ENCODE measurements around the gene KCNH1. TPM values are rescaled to one million over a fixed set of nuclear protein-coding genes. Genes with fewer than 3 reads are reported as not detected.

Gene KCNH1
- total RNA-seq, 1 experiment from 2014 or later = not detected

DNA sequence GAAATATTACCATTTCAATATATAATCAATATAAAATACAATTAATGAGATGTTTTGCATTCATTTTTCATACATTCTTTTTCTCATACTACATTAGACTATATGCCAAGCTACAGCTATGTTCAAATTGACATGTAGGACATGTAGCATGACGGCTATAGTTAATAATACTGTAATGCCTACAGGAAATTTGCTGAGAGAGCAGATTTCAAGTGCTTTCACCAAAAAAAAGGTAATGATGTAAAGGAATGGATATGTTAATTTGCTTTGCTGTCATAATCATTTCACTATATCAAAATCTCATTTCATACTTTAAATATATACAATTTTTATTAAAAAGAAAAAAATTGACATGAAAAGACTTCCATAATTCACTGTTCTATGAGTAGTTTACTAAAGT lies 215.1 kb downstream of the KCNH1 start:
- Mint-ChIP-seq H3K4me3 (ENCODE audit: unreplicated experiment) (no peak overlapping the region), H3K36me3 (ENCODE audit: insufficient read depth, unreplicated experiment) (no peaks in the 10 kb centered on the region), H3K4me1 (ENCODE audit: low read depth, unreplicated experiment) (no peaks in the 10 kb centered on the region), H3K27me3 (ENCODE audit: insufficient read depth, unreplicated experiment) (peaks cover 14% of the 10 kb centered on the region), H3K27ac (ENCODE audit: unreplicated experiment) (no peak overlapping the region), H3K9me3 (ENCODE audit: unreplicated experiment) (no peaks in the 10 kb centered on the region)
- ChIA-PET POLR2A (no interaction called here), CTCF (no interaction called here)
- TF ChIP-seq, protein P1, sequence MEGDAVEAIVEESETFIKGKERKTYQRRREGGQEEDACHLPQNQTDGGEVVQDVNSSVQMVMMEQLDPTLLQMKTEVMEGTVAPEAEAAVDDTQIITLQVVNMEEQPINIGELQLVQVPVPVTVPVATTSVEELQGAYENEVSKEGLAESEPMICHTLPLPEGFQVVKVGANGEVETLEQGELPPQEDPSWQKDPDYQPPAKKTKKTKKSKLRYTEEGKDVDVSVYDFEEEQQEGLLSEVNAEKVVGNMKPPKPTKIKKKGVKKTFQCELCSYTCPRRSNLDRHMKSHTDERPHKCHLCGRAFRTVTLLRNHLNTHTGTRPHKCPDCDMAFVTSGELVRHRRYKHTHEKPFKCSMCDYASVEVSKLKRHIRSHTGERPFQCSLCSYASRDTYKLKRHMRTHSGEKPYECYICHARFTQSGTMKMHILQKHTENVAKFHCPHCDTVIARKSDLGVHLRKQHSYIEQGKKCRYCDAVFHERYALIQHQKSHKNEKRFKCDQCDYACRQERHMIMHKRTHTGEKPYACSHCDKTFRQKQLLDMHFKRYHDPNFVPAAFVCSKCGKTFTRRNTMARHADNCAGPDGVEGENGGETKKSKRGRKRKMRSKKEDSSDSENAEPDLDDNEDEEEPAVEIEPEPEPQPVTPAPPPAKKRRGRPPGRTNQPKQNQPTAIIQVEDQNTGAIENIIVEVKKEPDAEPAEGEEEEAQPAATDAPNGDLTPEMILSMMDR (IDR thresholded peaks at IDR 0.05; ENCODE audit: insufficient read depth in 1 of 2, low read depth in 1 of 2, low read length in 1 of 2, severe bottlenecking in 1 of 2, unreplicated experiment in 1 of 2) = no peak
- Histone ChIP-seq H3K9me3 (no peaks in the 10 kb centered on the region), H3K36me3 (ENCODE audit: control insufficient read depth, insufficient read depth, low read length) (no peaks in the 10 kb centered on the region), H3K27me3 (replicated peaks; ENCODE audit: control insufficient read depth, insufficient read depth, low read length) (no peaks in the 10 kb centered on the region; the same call in 1 of the 2 replicates), H3K4me1 (no peaks in the 10 kb centered on the region), H3K4me3 (ENCODE audit: low read depth, low read length) (no peak overlapping the region)
- DNase-seq = no peak
- intact Hi-C loops (cut with micrococcal nuclease; ENCODE audit: unreplicated experiment) = no loop called here
- no TSS peak for BruUV-seq (replicated peaks)

DNA sequence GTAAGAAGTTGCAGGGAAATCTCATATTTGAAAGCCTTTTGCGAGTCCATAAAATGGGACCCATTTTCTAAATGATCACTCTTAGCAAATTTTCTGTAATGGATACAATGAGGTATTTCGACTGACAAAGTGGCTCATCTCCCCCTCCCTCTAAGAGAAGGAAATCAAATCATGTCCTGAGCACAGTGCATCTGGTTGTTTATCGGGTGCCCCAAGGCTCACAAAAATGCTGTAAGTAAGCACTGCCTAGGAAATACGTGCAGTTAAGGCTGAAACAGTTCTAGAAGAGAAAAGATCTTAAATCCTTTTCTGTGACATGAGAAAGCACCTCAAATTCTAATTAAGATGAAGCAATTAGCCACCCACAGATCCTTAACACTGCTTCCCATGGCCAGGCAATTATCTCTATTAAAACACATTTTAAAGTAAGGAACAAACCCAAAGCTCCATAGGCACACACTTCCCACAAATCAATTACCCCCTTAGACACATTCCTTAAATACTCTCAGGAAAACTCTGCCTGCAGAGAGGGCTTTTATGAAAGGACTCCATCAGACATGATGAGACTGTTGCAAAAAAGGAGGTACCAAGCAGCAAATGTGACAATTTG lies 216.3 kb downstream of the KCNH1 start:
- CTCF ChIA-PET = interaction anchor here (0.6 kb wide), 1 partner anchor 535 kb away, joined by 7 read pairs; no protein-coding TSS in a partner anchor
- no peak for DNase-seq

DNA sequence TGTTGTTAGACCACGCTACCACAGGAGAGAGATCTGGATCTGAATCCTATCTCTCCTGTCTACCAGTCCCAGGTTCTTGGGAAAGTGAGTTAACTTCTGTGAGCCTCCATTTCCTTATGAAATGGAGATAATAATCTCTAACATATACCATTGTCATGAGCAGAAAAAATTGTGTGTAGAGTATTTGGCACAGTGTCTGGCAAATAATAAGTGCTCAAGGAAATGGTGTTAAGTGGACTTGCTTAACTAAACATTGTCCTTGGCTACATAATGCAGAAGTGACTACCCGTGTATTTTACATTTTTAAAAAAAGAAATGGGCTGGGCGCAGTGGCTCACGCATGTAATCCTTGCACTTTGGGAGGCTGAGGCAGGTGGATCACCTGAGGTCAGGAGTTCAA lies 217.4 kb downstream of the KCNH1 start:
- no peak overlapping the region for H3K4me3 Mint-ChIP-seq (ENCODE audit: unreplicated experiment)
- no peak overlapping the region for H3K27ac Mint-ChIP-seq (ENCODE audit: unreplicated experiment)
- Histone ChIP-seq H3K9me3 (no peaks in the 10 kb centered on the region), H3K36me3 (ENCODE audit: control insufficient read depth, insufficient read depth, low read length) (no peaks in the 10 kb centered on the region), H3K27me3 (replicated peaks; ENCODE audit: control insufficient read depth, insufficient read depth, low read length) (no peaks in the 10 kb centered on the region; the same call in 1 of the 2 replicates), H3K4me1 (no peaks in the 10 kb centered on the region), H3K4me3 (ENCODE audit: low read depth, low read length) (no peak overlapping the region)
- ChIA-PET CTCF (no interaction called here), POLR2A (no interaction called here)
- BruUV-seq (replicated peaks) = no TSS peak
- H3K4me1 Mint-ChIP-seq (ENCODE audit: low read depth, unreplicated experiment) = no peaks in the 10 kb centered on the region
- peaks cover 22% of the 10 kb centered on the region for H3K27me3 Mint-ChIP-seq (ENCODE audit: insufficient read depth, unreplicated experiment)
- intact Hi-C loops (cut with micrococcal nuclease; ENCODE audit: unreplicated experiment) = no loop called here
- no peaks in the 10 kb centered on the region for H3K9me3 Mint-ChIP-seq (ENCODE audit: unreplicated experiment)
- DNase-seq = no peak
- TF ChIP-seq, protein P1 (IDR thresholded peaks at IDR 0.05; ENCODE audit: insufficient read depth in 1 of 2, low read depth in 1 of 2, low read length in 1 of 2, severe bottlenecking in 1 of 2, unreplicated experiment in 1 of 2) = no peak
- no peaks in the 10 kb centered on the region for H3K36me3 Mint-ChIP-seq (ENCODE audit: insufficient read depth, unreplicated experiment)

More for the DNA sequence above, 216.3 kb downstream of the KCNH1 start:
- Mint-ChIP-seq H3K9me3 (ENCODE audit: unreplicated experiment) (no peaks in the 10 kb centered on the region), H3K4me1 (ENCODE audit: low read depth, unreplicated experiment) (no peaks in the 10 kb centered on the region), H3K27ac (ENCODE audit: unreplicated experiment) (no peak overlapping the region), H3K36me3 (ENCODE audit: insufficient read depth, unreplicated experiment) (no peaks in the 10 kb centered on the region), H3K4me3 (ENCODE audit: unreplicated experiment) (no peak overlapping the region), H3K27me3 (ENCODE audit: insufficient read depth, unreplicated experiment) (peaks cover 16% of the 10 kb centered on the region)
- Histone ChIP-seq H3K4me1 (no peaks in the 10 kb centered on the region), H3K36me3 (ENCODE audit: control insufficient read depth, insufficient read depth, low read length) (no peaks in the 10 kb centered on the region), H3K9me3 (no peaks in the 10 kb centered on the region), H3K4me3 (ENCODE audit: low read depth, low read length) (no peak overlapping the region), H3K27me3 (replicated peaks; ENCODE audit: control insufficient read depth, insufficient read depth, low read length) (no peaks in the 10 kb centered on the region; the same call in 1 of the 2 replicates)
- BruUV-seq (replicated peaks) = no TSS peak
- intact Hi-C loops (cut with micrococcal nuclease; ENCODE audit: unreplicated experiment) = no loop called here
- POLR2A ChIA-PET = no interaction called here
- TF ChIP-seq, protein P1 (IDR thresholded peaks at IDR 0.05; ENCODE audit: insufficient read depth in 1 of 2, low read depth in 1 of 2, low read length in 1 of 2, severe bottlenecking in 1 of 2, unreplicated experiment in 1 of 2) = no peak
